HG02588 (cell line): Measurements from ENCODE around the gene MFSD1.

Experiments
- ATAC-seq: cut with Tn5 transposase; IDR thresholded peaks from one replicate; pipeline ENCODE4 v1.9.1; 2021; ENCODE audit warnings: mild to moderate bottlenecking, moderate library complexity; ENCODE audit not compliant: unreplicated experiment

MFSD1 gene, protein sequence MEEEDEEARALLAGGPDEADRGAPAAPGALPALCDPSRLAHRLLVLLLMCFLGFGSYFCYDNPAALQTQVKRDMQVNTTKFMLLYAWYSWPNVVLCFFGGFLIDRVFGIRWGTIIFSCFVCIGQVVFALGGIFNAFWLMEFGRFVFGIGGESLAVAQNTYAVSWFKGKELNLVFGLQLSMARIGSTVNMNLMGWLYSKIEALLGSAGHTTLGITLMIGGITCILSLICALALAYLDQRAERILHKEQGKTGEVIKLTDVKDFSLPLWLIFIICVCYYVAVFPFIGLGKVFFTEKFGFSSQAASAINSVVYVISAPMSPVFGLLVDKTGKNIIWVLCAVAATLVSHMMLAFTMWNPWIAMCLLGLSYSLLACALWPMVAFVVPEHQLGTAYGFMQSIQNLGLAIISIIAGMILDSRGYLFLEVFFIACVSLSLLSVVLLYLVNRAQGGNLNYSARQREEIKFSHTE

DNA sequence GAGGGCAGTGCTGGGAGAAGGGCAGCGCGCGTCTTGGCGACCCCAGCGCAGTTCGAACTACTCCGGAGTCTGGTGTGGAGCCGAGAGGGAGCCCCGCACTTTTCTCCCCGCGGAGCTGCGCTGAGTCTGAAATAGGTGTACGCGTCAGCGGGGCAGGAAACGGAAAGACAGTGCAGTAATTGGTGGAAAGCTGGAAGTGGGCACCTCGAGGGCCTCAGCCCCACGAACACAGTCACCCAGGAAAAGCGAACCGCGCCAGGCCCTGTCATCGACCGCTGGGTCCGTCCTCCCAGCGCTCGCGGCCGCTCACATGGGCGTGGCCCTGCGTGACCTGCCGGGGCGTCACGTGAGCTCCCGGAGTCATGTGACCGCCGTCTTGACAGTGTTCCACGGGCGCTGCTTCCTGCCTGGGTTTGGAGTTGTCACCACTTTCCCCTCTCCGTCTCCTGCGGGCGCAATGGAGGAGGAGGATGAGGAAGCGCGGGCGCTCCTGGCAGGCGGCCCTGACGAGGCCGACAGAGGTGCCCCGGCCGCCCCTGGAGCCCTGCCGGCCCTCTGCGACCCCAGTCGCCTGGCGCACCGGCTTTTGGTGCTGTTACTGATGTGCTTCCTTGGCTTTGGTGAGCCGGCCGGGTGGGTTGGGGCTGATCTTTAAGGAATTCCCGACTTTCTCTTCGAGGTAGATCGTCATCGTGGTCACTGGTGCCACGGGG is at the start of gene MFSD1:
Gene MFSD1 (plus strand): TSS at position 359 of the 713 bp plus-strand sequence. CDS start 99 bp downstream, at position 458.
- ATAC-seq, result peak; percentile 99

DNA sequence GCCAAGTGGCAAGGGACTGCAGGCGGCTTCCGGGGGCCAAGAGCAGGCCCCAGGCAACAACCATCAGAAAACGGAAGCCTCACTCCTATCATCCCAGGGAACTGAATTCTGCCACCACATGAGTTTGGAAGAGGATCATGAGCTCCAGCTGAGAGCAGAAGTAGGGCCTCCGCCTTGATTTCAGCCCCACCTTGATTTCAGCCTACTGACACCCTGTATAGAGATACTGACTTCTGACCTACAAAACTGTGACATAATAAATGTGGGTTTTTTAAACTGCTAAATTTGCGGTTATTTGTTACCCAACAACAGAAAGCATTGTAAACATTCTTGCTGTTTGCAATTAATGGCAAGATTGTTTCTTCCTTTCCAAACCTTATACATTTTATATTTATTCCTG is 48.0 kb upstream of the MFSD1 start:
- no peak for ATAC-seq

DNA sequence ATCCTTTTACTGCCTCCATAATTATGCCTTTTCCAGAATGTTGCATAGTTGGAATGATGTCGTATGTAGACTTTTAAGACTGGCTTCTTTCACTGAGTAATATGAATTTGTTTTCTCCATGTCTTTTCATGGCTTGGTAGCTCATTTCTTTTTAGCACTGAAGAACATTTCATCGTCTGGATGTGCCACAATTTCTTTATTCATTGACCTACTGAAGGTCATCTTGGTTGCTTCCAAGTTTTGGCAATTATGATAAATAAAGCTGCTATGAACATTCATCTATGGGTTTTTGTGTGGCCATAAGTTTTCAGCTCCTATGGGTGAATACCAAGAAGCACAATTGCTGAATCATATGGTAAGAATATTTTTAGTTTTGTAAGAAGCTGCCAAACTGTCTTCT is 46.4 kb upstream of the MFSD1 start:
- ATAC-seq, result no peak

DNA sequence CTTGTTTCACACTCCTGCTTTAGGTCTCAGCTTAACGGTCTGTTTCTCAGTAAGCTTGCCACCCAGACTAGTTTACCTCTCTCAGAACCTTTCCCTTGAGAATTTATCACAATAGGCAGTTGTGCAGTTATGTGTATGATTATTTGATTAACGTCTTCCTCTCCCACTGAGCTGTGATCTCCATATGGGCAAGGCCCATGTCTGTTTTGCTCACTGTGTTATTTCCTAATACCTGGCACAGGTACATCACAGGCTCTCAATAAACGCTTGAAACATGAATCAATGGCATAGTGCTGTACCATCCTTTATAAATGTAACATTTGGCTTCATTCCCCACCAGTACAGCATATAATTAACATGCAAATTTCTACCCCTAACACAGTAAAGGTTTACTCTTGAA is 40.5 kb upstream of the MFSD1 start:
- no peak for ATAC-seq

DNA sequence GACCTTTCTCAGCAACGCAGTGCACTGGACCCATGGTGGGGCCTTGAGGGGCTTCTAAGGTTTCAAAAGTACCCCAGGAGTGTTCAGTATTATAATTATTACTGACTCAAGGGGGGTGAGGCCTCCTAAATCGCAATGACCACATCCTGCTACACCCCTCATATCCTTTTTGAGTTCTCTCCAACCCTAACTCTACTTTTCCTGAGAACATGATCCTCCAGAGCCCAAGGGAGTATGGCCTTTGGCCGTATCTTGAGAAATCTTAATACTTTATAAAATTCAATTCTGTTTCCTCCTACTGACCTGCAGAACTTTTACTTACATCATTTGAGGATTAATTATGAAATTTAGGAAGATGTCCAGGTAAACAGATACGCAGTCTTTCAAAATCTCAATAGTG is 39.2 kb upstream of the MFSD1 start:
- no peak for ATAC-seq

DNA sequence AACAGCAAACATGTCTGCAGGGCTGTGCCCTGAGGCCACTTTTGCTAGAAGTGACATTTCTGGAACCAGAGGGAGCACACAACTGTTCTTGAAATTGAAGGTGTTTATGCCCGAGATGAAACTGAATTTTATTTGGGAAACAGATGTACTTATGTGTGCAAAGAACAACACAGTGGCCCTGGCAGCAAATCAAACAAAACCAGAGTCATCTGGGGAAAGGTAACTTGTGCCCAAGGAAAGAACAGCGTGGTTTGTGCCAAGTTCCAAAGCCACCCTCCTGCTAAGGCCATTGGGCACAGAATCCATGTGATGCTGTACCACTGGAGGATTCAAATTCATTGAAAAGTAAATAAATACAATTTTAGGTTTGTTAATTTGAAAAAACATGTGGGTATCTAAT is 38.4 kb upstream of the MFSD1 start:
- ATAC-seq, result no peak

DNA sequence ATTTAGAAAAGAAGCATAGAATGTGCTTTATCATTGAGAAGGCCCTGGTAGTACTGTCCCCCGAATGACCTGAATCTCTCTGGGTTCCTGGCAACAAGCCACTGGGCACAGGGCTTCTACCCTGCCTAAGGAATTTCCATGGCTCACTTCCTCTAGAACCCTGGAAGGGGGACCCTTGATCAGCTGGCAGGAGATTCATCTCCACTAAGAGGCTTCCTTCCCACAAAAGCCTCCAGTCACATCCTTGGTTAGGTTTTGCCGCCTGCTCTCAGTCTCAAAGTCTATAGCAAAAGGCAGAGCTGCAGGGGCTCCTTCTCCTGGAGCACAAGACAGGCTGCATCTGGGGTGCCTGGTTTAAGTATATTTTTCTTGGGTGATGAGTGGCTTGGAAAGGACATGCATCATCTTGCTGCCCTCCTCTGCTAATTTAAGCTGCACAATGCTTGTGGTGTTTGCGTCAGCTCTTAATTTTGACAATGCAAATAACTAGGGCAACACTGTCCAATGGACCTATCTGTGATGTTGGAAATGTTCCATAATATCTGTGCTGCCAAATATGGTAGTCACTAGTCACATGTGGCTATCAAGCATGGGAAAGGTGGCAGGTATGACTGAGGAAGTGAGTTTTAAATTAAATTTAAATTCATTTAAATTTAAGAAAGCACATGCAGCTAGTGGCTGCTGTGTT is 36.2 kb upstream of the MFSD1 start:
- ATAC-seq, result no peak

DNA sequence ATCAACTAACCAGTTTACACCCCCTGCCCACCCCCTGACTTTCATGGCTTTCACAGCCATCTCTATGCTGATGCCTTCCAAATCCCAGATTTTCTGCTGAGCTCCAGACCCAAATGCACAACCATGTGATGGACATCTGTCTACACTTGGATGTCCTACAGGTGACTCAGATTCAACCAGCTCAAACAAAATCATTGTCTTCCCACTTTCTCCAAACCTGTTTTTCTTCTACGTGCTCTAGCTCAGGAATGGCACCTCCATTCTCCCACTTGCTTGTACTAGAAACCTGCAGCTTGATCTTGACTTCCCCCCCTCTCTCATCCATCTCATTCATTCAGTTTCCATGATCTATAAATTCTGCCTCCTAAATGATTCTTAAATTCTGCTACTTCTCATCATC is 35.5 kb upstream of the MFSD1 start:
- no peak for ATAC-seq

DNA sequence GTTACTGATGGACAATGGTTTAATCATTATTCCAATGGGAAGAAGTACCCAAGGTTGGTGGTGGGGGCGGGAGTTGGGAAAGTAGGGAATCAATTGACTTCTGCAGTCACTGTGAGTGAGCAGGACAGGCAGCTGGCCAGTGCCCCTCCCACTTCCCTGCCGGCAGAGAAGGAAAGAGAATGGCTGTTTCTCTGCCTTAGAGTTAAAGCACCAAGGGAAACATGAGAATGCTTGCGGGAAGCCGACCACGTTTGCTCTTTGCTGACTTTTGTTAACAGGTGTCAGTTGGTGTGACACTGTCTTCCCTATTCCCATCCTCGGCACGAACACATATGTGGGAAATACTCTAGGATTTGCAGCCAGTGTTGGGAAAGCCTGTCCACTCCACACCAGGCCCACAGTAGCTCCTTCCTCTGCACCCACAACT is 33.5 kb upstream of the MFSD1 start:
- no peak for ATAC-seq

DNA sequence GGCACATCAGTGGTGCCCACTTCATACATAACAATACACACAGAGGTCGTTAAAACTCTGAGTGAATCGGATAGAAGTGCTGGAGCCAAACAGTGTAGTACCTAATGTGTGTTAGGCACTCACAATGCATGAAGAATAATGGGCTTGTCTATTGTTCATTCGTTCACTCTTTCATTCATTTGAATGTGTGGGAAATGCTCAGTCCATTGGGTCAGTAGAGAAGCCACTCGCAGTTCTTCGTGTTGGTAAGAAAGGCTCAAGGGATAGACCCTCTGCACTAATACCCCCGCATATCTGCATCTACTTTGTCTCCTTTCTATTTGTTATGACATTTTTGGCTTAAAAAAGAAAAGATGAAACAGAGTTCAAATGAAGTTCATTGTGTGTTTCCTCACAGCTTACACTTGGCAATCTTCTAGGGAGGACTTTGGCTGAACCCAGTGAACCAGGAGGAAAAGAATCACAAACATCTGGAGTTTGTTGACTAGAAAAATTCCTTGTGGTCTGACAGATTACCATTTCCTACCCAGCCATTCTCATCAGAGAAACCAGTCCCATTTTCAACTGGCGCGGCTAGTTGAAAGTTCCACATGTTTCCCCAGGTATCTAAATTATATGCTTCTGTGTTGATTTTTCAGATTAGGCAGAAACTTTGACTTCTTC is 32.8 kb upstream of the MFSD1 start:
- ATAC-seq, result no peak

DNA sequence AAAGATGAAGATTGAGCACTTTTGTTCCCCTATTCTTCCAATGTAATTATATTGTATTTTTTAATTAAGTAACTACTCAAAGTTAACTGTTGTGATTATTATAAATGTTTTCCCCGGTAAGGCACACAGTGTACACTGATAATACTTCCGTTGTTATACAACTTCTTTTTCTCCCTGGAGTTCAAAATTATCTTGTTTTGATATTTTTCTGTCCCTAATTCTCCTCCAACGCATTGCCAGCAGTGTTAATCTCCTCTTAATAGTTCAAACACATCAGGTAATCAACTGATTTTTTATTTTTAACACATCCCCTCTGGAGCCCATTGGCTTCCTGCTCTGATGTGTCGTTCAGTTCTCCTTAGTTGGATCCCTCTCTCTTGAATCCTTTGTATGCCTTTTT is 32.3 kb upstream of the MFSD1 start:
- no peak for ATAC-seq

DNA sequence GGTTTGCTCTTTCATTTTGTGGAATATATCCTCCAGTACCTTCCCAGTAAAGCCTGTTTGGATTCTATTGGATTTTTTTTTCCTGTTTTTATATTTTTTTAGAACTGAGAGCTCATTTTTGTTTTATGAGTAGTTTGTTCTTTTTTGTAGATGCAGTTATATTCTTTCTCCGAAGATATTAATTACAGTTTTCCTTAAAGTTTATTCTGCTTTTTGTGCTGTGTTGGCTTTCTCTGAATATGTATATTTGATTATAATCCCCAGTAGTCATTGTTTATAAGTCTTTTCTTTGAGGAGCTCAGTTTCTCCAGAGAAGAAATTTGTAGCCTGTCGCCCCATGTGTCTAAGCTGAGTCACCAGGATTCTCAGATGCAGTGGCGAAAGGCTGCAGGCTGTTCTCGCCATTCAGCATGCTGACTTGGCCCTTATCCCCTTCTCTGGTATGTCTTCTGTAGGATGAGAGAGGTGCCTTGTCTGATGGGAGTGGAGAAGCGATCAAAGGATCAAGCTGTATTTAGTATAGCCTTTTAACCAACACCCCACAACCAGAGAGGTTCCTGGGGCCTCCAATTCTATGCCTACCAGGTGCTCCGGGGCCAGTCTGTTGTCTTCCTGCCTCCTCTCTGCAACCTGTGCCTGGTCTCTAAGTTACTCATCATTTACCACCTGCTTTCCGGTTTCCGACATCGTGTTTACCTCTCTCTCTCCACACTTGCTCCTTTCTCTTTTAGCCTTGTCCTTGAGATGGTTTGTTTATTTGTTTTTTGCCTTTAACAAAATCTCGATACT is 31.7 kb upstream of the MFSD1 start:
- ATAC-seq, result no peak

DNA sequence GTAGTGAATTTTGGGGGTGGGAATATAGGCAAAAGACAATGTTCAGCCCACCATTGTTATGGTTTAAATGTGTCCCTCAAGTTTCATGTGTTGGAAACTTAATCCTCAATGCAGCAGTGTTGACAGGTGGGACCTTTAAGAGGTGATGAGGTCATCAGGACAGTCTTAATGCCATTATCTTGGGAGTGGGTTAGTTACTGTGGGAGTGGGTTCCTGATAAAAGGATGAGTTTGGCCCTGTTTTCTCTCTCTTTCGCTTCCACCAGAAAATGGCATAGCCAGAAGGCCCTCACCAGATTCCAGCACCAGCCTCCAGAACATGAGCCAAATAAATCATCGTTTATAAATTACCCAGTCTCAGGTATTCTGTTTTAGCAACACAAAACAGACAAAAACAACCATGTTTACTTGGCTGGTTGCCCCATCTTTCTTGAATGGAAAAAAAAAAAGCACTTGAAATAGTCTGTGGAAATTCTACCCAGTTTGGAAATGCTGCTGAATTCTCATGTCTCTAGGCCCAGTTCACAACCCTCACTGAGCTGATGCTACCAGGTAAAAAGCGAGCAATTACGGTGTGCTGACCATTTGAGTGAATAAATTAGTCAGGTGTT is 31.0 kb upstream of the MFSD1 start:
- ATAC-seq, result no peak

DNA sequence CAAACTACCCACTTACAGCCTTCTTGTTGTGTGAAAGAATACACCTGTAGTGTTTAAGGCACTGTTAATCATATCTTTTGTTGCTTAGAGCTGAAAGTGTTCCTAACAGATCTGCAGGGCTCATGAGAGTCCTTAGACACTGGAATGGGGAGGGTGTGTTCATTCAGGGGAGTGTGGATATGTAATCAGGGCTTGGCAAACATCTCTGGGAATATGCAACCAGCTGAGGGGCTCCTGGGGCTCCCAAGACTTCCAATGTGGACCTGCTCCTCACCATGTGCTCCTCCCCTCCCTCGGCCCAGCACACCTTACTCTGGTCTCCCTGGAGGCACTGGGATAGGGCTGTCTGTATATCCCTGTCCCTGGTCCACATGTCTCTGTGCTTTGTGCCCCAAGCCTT is 30.3 kb upstream of the MFSD1 start:
- no peak for ATAC-seq

DNA sequence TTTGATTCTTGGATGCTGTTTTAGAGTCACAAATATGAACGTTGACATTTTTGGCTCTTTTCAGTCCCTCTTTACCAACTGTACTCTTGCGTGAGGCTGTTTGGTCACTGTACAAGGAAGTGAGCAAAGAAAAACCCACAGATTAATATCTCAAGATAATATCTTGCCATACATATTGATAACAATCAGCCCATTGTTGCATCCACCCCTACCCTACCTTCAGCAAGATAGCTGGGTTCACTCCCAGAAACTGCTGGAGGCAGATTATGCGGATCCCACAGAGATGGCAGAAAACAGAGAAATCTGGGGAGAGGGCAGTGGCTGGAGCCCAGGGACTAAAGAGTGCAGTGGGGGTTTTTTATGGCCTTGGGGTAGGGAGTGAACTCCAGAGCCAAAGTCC is 29.9 kb upstream of the MFSD1 start:
- no peak for ATAC-seq

DNA sequence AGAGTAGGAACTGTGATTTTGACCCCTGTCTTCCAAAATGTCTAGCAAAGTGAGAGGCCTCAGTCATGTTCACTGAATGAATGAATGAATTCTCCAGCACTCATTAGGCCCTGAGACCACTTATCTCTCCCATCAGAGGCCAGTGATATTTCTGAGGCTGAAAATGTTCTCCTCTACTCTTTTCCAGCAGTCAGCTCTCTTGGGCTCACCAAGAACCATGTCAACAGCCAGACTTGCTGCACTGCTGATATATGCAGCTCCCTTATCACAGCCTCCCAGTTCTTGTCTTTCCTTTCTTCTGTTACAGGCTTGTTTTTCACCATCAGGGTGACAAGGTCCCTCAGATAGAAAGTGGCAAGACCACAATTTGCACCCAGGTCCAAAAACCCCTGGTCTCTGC is 28.7 kb upstream of the MFSD1 start:
- ATAC-seq, result no peak

DNA sequence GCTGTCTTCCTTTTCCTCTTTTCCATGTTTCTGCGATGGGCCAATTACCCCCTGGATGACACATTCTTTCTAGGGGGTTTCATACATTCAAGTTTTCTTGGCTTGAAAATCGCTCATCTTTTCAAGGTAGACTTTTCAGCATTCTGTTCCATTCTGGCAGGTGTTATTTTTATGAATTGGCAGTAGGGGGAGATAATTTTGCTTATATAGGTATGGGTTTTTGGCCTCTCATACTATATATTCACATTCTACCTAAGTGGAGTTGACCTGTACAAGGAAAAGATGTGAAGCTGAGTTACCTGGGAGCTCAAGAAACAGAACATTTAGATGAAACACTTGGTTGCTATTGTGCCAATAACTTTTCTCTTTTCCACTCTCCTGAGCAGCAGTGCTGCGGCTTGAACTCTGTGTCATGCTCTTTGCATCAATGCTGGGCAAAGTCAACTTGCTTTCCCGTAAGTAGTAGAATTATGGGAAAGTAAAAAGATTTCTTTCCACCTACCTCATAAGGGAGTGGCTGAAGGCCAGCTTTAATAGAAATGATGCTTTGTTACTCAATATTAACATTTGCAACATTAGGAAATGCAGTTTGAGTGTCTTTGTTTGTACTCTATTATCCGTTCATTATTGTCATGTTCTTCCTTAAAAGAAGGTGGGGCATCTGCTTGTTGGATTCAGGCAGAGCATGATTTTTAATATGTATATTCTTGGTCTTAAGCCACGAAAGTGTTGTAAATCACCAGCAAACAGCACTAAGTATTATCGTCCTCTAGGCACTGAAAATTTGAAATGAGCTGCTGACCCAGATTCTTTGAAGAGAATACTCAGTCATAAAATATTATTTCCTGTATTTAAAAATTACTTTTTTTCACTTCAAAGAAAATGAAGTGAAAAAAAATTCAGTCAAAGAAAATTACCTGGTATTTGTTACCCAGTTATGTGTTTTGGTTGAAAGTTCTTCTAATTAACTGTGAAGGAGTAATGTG is 27.7 kb upstream of the MFSD1 start:
- ATAC-seq, result no peak

DNA sequence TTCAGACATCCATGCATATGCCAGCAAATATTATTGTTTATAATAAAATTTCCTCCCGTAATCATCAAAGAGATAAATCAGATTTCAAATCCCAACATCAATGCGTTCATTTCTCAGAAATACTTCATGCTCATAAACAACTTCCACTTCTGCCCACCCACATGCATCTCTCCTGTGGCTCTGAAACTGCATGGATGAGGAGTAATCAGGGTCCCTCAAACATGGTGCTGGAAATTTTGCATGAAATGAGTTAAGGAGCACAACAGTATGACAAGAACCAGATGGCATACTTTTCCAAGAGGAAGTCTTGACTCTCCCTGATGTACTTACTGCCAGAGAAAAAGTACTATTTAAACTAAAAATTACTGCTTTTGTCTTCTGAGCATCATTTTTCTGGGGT is 26.9 kb upstream of the MFSD1 start:
- ATAC-seq, result no peak
